Fibroblast of pulmonary artery (primary cell): ENCODE results near the gene ATP5PD.
"Not testable (repeated sequence)": the region's sequence is repeated elsewhere in the genome, so short reads cannot be mapped to it uniquely, and the experiment has no call there.

ENCODE experiments used
- DNase-seq: peaks from one replicate; pipeline ENCODE4 v3.0.0-alpha.2; 2010; ENCODE audit warnings: low read depth
- H3K4me3 ChIP-seq: replicated peaks from 2 replicates; pipeline ENCODE4 v1.5.1; 2011; ENCODE audit warnings: low read depth, mild to moderate bottlenecking, control low read depth, low read length, moderate library complexity
- TF ChIP-seq, protein P1 (sequence below): IDR thresholded peaks from 2 replicates; pipeline ENCODE4 v1.5.1; 2011; ENCODE audit warnings: mild to moderate bottlenecking, control low read depth, low read length, inconsistent platforms; ENCODE audit errors: missing control alignments

ATP5PD gene

DNA sequence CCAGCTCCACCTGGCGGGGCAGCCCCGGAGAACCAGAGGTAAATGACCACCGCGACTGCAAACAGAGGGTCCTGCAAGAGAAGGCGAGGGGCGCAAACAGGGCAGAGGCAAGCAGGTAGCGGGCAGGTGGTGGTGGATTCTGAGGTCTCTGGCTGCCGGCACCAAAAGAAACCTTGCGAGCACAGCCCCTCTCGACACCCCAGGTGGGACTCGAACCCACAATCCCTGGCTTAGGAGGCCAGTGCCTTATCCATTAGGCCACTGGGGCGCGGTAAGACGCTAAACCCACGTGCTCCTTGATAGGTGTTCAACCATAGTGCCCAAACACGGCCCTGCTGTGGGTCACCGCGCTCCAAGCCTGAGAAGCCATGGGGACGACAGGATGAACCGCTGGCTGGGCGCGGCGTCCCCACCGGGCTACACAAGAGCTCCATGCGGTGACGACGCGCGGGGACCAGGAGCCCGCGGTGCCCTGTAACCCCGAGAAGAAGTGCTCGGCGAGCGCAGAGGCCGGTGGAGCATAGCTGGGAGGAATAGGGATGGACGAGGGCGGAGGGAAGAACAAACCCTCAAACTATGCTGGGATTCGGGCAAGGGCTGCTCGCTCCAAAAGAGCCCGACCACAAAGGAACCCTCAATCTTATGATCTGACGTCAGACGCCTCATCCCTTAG lies 12.4 kb downstream of the ATP5PD start:
- TF ChIP-seq, protein P1, sequence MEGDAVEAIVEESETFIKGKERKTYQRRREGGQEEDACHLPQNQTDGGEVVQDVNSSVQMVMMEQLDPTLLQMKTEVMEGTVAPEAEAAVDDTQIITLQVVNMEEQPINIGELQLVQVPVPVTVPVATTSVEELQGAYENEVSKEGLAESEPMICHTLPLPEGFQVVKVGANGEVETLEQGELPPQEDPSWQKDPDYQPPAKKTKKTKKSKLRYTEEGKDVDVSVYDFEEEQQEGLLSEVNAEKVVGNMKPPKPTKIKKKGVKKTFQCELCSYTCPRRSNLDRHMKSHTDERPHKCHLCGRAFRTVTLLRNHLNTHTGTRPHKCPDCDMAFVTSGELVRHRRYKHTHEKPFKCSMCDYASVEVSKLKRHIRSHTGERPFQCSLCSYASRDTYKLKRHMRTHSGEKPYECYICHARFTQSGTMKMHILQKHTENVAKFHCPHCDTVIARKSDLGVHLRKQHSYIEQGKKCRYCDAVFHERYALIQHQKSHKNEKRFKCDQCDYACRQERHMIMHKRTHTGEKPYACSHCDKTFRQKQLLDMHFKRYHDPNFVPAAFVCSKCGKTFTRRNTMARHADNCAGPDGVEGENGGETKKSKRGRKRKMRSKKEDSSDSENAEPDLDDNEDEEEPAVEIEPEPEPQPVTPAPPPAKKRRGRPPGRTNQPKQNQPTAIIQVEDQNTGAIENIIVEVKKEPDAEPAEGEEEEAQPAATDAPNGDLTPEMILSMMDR: peak; percentile 4
- peak overlapping the region; percentile 88 for H3K4me3 ChIP-seq

DNA sequence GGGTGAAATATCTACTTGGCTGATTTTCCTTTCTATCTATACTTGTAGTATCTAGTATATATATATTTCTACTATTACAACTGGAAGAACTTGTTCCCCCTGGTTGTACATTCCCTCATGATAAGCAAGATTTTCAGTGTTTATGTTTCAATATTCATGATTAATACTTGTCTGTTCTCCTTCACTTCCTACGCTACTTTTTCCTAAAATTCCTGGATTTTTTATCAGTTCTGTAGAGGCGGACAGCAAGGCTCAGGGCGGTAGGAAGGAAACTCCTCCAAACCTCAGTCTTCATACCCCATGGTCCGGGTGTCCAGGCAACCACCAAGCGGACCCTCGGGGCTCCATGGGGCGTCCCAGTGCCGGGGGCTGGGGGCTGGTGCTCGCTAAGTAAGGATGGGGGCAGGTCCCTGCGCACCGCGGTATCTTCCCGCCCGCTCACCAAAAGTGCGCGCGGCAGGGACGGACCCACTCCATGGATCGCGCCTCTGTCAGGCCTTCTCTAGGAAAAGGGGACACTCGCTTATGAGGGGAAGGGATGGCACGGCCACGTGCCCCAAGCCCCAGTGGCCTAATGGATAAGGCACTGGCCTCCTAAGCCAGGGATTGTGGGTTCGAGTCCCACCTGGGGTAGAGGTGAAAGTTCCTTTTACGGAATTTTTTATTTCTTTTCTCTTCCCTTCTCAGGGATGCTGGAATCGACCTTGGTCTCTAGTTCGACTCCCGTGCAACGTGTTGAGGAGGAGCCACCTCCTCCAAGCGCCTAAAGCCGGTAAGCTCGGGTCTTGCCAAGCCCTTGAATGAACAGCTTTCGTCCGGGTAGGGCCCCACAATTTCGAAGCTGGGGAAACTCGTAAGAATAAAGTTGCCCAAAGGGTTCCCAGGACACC lies 13.2 kb downstream of the ATP5PD start:
- TF ChIP-seq, protein P1: no peak
- DNase-seq: peak; percentile 90
- H3K4me3 ChIP-seq: peak overlapping the region; percentile 88

More for the DNA sequence above, 12.4 kb downstream of the ATP5PD start:
- peak; percentile 88 for DNase-seq

DNA sequence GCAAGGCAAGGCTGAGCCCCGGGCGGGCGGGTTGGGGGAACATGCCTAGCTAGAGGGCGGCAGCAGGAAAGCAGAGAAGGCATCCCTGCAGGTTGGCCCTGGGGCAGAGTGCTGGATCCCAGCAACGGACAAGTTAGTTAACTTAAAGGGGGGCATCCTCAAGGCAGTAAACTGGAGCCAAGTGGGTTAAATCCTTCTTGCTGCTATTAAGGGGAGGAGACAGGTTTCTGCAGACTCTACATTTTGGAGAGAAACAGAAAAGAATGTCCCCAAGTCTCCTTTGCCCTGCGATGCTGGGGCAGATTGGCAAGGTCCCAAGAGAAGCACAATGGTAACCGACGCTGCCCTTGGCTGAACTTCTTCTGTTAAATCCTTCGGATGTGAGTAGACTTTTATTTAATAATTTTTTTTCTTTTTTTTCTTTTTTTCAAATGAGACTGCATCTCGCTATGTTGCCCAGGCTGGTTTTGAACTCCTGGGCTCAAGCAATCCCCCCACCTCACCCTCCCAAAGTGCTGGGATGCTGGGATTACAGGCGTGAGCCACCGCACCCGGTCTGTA lies 14.0 kb downstream of the ATP5PD start:
- H3K4me3 ChIP-seq: peak overlapping the region; percentile 88
- TF ChIP-seq, protein P1: no peak
- DNase-seq: peak; percentile 29

DNA sequence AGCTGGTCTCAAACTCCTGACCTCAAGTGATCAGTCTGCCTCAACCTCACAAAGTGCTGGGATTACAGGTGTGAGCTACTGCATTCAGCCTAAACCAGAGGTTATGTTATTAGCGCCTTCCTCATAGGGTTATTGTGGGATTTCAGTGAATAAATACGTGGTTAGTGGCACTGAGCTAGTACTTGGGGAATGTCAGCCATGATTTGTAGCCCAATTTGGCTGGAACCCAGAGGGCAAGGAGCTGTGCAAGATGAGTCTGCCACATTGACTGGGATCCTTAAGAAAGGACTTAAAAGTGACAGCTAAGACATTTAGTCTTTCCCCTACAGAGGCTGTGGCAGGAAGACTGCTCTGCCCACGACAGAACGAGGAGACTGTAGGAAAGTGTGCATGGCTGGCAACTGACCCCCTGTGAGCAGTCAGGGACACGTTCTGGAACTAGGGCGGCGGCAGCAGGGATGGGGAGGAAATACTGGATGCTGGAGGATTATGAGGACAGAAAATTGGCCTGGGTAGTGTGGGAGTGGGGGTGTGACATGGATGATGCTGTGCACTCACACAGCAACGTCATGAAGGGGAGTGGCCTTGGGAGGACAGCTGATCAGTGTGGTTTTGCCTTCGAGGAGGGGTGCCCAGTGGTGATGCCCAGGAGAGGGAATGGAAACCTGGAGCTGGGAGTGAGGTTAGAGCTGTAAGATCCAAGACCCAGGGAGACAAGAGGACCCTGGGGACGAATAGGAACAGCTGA lies 14.6 kb downstream of the ATP5PD start:
- DNase-seq: peak; percentile 80
- TF ChIP-seq, protein P1: no peak
- peak overlapping the region; percentile 88 for H3K4me3 ChIP-seq

DNA sequence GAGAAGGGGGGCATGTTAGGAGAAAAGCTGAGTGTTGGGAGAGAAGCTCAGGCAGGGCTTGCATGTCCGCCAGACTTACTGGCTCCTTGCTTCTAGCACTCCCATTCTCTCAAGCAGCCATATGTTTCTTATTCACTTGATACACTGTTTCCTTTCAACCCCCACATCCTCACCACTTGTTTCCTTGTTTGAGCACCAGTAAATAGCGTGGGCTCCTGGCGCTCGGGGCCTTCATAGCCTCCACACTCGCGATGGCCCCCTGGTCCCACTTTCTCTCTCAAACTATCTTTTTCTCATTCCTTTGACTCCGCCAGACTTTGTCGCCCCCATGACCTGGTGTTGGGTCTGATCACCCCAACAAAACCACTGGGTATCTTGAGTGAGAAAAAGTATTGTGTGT lies 16.6 kb downstream of the ATP5PD start:
- TF ChIP-seq, protein P1: no peak
- no peak overlapping the region for H3K4me3 ChIP-seq
- no peak for DNase-seq

DNA sequence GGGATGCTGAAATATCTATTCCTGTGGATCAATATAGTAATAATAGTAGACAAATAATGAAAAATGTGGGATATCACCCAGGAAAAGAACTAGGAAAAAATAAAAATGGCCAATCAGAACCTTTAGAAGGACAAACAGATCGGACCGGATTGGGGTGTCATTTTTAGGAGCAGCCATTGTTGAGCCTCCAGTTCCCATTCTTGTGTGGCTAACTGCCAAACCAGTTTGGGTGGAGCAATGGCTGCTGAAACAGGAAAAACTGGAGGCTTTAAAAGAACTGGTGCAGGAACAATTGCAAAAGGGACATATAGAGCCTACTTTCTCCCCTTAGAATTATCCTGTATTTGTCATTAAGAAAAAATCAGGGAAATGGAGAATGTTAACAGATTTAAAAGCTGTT lies 20.1 kb downstream of the ATP5PD start:
- H3K4me3 ChIP-seq, DNase-seq: not testable (repeated sequence)

DNA sequence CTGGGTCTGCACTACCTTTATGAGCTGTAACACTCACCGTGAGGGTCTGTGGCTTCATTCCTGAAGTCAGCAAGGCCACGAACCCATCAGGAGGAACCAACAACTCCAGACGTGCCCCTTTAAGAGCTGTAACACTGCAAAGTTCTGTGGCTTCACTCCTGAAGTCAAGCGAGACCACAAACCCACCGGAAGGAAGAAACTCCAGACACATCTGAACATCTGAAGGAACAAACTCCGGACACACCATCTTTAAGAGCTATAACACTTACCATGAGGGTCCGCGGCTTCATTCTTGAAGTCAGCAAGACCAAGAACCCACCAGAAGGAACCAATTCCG lies 21.4 kb downstream of the ATP5PD start:
- not testable (repeated sequence) for DNase-seq, H3K4me3 ChIP-seq
